GM19452 (cell line): ENCODE results near the gene RAF1.
"Not testable (repeated sequence)": the region's sequence is repeated elsewhere in the genome, so short reads cannot be mapped to it uniquely, and the experiment has no call there.

Source experiments
- ATAC-seq: cut with Tn5 transposase; IDR thresholded peaks from one replicate; pipeline ENCODE4 v1.9.1; 2021; ENCODE audit not compliant: unreplicated experiment

RAF1 gene

GRCh38 chr3:12643010-12643380 lies 20.9 kb downstream of the RAF1 start:
- no peak for ATAC-seq

- not testable (repeated sequence) for ATAC-seq
These were observed 23.1 kb downstream of the RAF1 start for GRCh38 chr3:12640853-12641252.

DNA sequence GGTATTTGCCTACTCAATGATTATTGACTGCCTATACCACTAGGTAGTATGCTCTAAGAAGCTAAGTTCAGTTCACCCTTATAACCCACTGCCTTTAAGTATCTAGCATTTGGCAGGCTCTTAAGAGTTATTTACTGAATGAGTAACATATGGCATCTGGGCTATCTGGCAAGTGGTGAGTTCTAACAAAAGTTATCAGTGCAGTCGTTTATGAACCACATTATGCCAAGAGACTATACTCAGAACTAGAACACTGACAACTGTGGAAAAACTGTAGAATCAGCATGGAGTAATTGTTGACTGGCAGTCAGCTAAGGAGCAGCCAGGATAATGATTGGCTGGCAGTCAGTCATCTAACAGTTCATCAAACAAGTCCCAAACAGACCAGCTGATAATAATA lies 25.8 kb downstream of the RAF1 start:
- no peak for ATAC-seq

GRCh38 chr3:12633108-12633507 lies 30.8 kb downstream of the RAF1 start:
- no peak for ATAC-seq

GRCh38 chr3:12632523-12632922 lies 31.4 kb downstream of the RAF1 start:
- ATAC-seq: no peak

- not testable (repeated sequence) for ATAC-seq
These were observed 33.1 kb downstream of the RAF1 start for GRCh38 chr3:12630843-12631242.

- ATAC-seq: no peak
These were observed 33.6 kb downstream of the RAF1 start for GRCh38 chr3:12630292-12630691.

- no peak for ATAC-seq
These were observed 34.4 kb downstream of the RAF1 start for GRCh38 chr3:12629560-12629959.

GRCh38 chr3:12628813-12629212 lies 35.1 kb downstream of the RAF1 start:
- ATAC-seq: no peak

GRCh38 chr3:12627370-12627769 lies 36.5 kb downstream of the RAF1 start:
- no peak for ATAC-seq

GRCh38 chr3:12624964-12625363 lies 39.0 kb downstream of the RAF1 start:
- ATAC-seq: not testable (repeated sequence)

GRCh38 chr3:12624056-12624455 lies 39.9 kb downstream of the RAF1 start:
- no peak for ATAC-seq

DNA sequence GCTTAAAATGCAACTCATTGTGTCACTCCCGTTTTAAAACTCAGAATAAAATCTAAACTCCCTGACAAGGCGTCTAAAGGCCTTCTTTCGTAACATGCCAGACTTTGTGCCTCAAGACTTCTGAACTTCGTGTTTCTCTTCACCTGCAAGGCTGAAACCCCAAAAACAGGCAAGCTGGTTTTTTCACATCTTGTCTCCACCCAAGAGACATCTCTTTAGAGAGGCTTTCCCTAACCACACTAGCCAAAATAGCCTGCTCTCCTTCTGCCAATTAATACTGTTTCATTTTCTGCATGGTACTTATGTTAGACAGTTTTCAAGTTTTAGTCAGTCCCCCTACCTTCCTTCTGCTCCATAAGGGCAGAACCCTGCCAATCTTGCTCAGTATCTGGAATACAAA lies 41.6 kb downstream of the RAF1 start:
- no peak for ATAC-seq

DNA sequence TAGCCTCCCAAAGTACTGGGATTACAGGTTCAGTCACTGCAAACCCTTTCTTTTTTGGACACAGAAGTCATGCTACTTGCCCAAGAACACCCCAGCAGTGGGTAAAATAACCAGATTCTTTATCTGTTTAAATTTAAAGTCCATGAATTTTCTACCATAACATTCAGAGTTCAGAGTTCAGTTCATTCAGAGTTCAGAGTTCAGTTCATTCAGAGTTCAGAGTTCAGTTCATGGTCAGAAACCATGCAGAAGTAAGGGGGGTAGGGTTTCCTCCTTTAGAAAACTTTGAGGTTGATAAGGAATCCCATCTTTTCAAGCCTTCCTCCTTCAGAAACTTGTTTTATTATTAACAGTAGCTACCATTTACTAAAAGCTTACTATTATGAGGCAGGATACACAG lies 43.2 kb downstream of the RAF1 start:
- ATAC-seq: no peak

DNA sequence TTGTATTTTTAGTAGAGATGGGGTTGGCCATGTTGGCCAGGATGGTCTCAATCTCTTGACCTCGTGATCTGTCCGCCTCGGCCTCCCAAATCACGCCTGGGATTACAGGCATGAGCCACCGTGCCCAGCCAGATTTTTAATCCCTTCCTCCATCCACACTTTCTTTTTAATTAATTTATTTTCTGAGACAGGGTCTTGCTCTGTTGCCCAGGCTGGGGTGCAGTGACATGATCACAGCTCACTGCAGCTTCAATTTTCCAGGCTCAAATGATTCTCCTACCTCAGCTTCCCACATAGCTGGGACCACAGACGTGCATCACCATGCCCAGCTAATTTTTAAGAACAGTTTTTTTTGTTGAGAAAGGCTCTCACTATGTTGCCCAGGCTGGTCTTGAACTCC lies 43.6 kb downstream of the RAF1 start:
- no peak for ATAC-seq

GRCh38 chr3:12618426-12618825 lies 45.5 kb downstream of the RAF1 start:
- ATAC-seq: no peak

- ATAC-seq: no peak
These were observed 48.7 kb downstream of the RAF1 start for GRCh38 chr3:12615266-12615665.

DNA sequence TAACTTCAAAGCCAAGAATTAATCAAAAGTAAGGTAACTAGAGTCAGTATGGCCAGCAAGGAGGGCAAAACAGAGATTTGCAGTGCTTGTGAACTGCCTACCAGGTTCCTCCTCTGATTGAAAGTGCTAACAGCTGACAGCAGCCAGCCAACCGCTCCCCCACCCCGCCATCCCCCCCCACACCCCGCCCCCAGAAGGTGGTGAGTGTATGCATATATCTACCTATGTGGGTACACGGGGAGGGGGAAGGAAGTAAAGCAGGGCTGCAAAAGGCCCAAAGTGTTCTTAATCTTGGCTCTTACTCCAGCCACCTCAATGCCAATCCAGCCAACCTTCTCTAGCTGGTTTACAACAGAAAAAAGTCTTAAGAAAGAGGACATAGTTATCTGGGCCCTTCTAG lies 50.7 kb downstream of the RAF1 start:
- no peak for ATAC-seq

DNA sequence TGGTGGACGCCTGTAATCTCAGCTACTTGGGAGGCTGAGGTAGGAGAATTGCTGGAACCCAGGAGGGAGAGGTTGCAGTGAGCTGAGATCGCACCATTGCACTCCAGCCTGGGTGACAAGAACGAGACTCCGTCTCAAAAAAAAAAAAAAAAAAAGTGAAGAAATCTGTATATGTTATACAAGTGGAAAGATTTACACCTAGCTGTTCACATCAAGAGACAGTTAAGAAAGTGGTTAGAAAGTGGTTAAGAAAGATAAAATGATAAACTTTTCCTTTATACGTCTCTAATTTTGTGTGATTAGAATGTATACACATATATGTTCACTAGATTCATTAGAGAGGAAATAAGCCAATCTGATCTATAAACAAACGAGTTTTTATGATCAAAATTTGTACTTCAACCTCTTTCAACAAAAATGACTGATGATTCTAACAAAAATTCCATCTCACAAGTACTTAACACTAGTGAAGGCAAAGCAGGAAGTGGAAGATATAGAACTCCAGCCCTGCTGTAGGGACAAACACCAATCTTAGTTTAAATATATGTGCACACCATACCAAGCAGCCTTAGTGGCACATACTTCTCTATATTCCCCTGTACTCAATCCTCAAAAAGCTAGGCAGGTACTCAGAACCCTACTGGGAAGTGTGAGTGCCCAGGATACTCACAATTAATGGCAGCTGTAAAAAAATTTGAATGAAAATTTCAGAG lies 51.2 kb downstream of the RAF1 start:
- ATAC-seq: no peak

GRCh38 chr3:12611117-12611516 lies 52.8 kb downstream of the RAF1 start:
- no peak for ATAC-seq

DNA sequence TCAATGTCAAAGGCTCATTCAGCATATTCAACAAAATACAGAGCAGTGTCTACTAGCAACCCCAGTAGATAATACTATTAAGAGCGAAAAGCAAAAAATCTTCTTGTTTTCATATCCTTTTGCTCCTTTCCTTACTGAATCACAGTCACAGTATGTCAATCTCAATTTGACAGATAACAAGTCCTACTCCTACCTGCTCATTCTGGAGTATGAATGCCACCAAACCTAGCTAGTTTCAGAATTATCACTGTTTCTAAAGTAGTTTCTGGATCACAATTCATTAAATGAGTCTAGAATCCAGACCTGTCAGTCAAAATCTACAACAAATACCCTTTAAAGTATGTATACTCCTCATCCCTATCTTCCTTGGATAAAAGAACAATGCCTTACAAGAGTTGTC lies 55.5 kb downstream of the RAF1 start:
- no peak for ATAC-seq

- ATAC-seq: no peak
These were observed 59.9 kb downstream of the RAF1 start for GRCh38 chr3:12603969-12604368.

- no peak for ATAC-seq
These were observed 62.8 kb downstream of the RAF1 start for GRCh38 chr3:12601072-12601471.
